ENCODE measurements around the gene ASB18. TPM values are rescaled to one million over a fixed set of nuclear protein-coding genes. Genes with fewer than 3 reads are reported as not detected.
A peak's percentile ranks its signal among the peaks of the same experiment; 100 is the strongest.

Gene ASB18
- total and polyA plus RNA-seq, 2 of the 13 experiments (the other 11 are each of a cell fraction or from before 2014, with no cell fraction given): not detected

DNA sequence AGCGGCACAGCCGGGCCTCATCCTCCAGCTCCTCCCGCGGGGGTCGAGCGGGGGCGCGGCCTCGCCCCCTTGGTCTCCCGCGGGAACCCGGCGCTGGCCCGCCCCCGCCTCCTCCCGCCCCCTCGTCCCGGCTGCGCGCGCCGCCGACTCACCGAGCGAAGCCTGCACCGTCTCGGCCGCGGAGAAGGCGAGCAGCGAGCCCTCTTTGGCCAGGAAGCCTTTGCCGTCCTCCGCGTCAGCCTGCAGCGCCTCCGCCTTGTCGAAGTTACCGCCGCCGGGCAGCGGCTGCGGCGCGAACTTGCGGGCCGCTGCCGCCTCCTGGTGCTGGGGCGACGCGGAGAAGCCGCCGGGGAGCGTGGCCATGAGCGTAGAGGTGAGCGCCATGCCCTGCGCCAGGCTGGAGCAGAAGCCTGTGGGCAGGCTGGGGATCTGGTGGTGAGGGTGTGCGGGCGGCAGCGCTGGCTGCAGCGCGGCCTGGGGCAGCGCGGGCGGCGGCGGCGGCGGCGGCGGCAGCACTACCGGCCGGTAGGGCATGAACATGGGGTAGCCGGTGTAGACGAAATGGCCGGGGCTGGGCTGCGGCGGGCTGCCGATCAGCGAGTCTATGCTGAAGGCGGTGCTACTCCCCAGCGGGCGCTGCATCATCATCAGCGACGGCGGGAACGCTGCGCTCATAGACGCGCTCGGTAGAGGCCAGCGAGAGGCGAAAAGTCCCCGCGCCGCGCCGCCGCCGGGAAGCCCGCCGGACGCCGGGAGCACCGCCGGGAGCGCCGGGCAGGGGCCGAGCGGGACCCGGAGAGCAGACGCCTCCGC lies 96.7 kb downstream of the ASB18 start (continued):
- TF ChIP-seq, protein P1, sequence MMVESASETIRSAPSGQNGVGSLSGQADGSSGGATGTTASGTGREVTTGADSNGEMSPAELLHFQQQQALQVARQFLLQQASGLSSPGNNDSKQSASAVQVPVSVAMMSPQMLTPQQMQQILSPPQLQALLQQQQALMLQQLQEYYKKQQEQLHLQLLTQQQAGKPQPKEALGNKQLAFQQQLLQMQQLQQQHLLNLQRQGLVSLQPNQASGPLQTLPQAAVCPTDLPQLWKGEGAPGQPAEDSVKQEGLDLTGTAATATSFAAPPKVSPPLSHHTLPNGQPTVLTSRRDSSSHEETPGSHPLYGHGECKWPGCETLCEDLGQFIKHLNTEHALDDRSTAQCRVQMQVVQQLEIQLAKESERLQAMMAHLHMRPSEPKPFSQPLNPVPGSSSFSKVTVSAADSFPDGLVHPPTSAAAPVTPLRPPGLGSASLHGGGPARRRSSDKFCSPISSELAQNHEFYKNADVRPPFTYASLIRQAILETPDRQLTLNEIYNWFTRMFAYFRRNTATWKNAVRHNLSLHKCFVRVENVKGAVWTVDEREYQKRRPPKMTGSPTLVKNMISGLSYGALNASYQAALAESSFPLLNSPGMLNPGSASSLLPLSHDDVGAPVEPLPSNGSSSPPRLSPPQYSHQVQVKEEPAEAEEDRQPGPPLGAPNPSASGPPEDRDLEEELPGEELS (CRISPR knock-in tag; IDR thresholded peaks at IDR 0.05): peak; percentile 37; the same call in 1 of the 2 replicates
- TF ChIP-seq ZNF713 (CRISPR knock-in tag; IDR thresholded peaks at IDR 0.05) (no peak), MYC (CRISPR knock-in tag; IDR thresholded peaks at IDR 0.05; ENCODE audit: borderline replicate concordance) (peak; percentile 29; the same call in 1 of the 2 replicates), RAD21 (CRISPR knock-in tag; IDR thresholded peaks at IDR 0.05) (peak; percentile 75), MED13 (CRISPR knock-in tag; IDR thresholded peaks at IDR 0.05) (peak; percentile 49; the same call in 1 of the 2 replicates), RNF2 (conservative IDR thresholded peaks at IDR 0.05; ENCODE audit: low read depth) (peak; percentile 74; the same call in 1 of the 2 replicates), SALL1 (CRISPR knock-in tag; IDR thresholded peaks at IDR 0.05) (peak; percentile 61; the same call in 1 of the 2 replicates), U2AF1 (optimal IDR thresholded peaks at IDR 0.05; ENCODE audit: low read depth, low read length) (no peak), RFX5 (IDR thresholded peaks at IDR 0.05; ENCODE audit: low read depth, low read length) (no peak), HOXD1 (CRISPR knock-in tag; IDR thresholded peaks at IDR 0.05) (no peak), ZNF709 (CRISPR knock-in tag; IDR thresholded peaks at IDR 0.05) (0 out of 2 replicates have a peak, but pooled peaks have one; percentile 32), ZNF563 (CRISPR knock-in tag; IDR thresholded peaks at IDR 0.05) (peak; percentile 46; the same call in 1 of the 2 replicates), ZC3H13 (CRISPR knock-in tag; IDR thresholded peaks at IDR 0.05) (no peak), TOPORS (CRISPR knock-in tag; IDR thresholded peaks at IDR 0.05) (0 out of 2 replicates have a peak, but pooled peaks have one; percentile 1), ZNF263 (CRISPR knock-in tag; IDR thresholded peaks at IDR 0.05) (peak; percentile 47; the same call in 1 of the 2 replicates)
- TF ChIP-seq, protein P2, sequence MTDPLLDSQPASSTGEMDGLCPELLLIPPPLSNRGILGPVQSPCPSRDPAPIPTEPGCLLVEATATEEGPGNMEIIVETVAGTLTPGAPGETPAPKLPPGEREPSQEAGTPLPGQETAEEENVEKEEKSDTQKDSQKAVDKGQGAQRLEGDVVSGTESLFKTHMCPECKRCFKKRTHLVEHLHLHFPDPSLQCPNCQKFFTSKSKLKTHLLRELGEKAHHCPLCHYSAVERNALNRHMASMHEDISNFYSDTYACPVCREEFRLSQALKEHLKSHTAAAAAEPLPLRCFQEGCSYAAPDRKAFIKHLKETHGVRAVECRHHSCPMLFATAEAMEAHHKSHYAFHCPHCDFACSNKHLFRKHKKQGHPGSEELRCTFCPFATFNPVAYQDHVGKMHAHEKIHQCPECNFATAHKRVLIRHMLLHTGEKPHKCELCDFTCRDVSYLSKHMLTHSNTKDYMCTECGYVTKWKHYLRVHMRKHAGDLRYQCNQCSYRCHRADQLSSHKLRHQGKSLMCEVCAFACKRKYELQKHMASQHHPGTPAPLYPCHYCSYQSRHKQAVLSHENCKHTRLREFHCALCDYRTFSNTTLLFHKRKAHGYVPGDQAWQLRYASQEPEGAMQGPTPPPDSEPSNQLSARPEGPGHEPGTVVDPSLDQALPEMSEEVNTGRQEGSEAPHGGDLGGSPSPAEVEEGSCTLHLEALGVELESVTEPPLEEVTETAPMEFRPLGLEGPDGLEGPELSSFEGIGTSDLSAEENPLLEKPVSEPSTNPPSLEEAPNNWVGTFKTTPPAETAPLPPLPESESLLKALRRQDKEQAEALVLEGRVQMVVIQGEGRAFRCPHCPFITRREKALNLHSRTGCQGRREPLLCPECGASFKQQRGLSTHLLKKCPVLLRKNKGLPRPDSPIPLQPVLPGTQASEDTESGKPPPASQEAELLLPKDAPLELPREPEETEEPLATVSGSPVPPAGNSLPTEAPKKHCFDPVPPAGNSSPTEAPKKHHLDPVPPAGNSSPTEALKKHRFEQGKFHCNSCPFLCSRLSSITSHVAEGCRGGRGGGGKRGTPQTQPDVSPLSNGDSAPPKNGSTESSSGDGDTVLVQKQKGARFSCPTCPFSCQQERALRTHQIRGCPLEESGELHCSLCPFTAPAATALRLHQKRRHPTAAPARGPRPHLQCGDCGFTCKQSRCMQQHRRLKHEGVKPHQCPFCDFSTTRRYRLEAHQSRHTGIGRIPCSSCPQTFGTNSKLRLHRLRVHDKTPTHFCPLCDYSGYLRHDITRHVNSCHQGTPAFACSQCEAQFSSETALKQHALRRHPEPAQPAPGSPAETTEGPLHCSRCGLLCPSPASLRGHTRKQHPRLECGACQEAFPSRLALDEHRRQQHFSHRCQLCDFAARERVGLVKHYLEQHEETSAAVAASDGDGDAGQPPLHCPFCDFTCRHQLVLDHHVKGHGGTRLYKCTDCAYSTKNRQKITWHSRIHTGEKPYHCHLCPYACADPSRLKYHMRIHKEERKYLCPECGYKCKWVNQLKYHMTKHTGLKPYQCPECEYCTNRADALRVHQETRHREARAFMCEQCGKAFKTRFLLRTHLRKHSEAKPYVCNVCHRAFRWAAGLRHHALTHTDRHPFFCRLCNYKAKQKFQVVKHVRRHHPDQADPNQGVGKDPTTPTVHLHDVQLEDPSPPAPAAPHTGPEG (CRISPR knock-in tag; IDR thresholded peaks at IDR 0.05): peak; percentile 91
- TF ChIP-seq, protein P3, sequence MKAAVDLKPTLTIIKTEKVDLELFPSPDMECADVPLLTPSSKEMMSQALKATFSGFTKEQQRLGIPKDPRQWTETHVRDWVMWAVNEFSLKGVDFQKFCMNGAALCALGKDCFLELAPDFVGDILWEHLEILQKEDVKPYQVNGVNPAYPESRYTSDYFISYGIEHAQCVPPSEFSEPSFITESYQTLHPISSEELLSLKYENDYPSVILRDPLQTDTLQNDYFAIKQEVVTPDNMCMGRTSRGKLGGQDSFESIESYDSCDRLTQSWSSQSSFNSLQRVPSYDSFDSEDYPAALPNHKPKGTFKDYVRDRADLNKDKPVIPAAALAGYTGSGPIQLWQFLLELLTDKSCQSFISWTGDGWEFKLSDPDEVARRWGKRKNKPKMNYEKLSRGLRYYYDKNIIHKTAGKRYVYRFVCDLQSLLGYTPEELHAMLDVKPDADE (CRISPR knock-in tag; IDR thresholded peaks at IDR 0.05): 0 out of 2 replicates have a peak, but pooled peaks have one; percentile 37
- TF ChIP-seq, protein P4, sequence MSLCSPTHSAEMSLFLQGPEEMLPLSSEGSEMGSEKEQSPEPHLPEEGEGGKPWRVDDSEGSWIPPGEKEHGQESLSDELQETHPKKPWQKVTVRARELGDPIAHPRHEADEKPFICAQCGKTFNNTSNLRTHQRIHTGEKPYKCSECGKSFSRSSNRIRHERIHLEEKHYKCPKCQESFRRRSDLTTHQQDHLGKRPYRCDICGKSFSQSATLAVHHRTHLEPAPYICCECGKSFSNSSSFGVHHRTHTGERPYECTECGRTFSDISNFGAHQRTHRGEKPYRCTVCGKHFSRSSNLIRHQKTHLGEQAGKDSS (CRISPR knock-in tag; IDR thresholded peaks at IDR 0.05; ENCODE audit: borderline replicate concordance, low read depth): peak; percentile 64; the same call in 1 of the 2 replicates
- TF ChIP-seq, protein P5, sequence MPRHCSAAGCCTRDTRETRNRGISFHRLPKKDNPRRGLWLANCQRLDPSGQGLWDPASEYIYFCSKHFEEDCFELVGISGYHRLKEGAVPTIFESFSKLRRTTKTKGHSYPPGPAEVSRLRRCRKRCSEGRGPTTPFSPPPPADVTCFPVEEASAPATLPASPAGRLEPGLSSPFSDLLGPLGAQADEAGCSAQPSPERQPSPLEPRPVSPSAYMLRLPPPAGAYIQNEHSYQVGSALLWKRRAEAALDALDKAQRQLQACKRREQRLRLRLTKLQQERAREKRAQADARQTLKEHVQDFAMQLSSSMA (CRISPR knock-in tag; IDR thresholded peaks at IDR 0.05): no peak
